GM18508 (cell line): Measurements from ENCODE around the gene NKAPD1.

Experiments
- ATAC-seq: cut with Tn5 transposase; IDR thresholded peaks from one replicate; pipeline ENCODE4 v1.9.1; 2021; ENCODE audit warnings: moderate number of reproducible peaks; ENCODE audit not compliant: insufficient read depth, unreplicated experiment

The NKAPD1 gene

GRCh38 chr11:112134473-112134872, 60.4 kb downstream of the NKAPD1 start:
- no peak for ATAC-seq
